GM18526 (cell line): Measurements from ENCODE around the gene SLC35F3.

Experiments used
- POLR2A ChIP-seq: IDR thresholded peaks from 3 replicates; pipeline ENCODE4 v1.6.1; 2011; ENCODE audit not compliant: insufficient read length; ENCODE audit errors: extremely low read depth

The SLC35F3 gene

GRCh38 chr1:233904633-233905415, at the start of gene SLC35F3:
Gene SLC35F3, plus strand, starts transcription at chr1:233904676.
- TF ChIP-seq POLR2A: no peak

DNA sequence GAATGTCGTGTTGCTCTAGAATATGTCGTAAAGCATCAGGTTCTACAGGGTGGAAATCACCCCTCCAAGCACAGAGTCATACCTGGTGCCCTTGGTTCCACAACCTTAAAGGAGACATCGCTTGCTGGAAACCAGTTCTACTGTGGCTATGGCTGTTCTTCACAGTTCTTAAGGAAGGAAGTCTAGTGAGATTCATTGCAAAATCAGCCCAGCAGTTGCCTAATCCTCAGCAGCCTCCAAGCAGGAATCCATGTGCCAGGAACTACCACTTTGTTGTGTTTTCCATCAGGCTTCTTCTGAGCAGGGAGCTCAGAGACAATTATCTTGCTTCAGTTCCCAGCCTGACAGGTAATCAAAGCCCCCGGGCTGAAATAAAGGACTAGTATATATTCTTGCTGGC, 45.0 kb upstream of the SLC35F3 start:
- no peak for TF ChIP-seq POLR2A

GRCh38 chr1:233863901-233864545, 40.5 kb upstream of the SLC35F3 start:
- no peak for TF ChIP-seq POLR2A

DNA sequence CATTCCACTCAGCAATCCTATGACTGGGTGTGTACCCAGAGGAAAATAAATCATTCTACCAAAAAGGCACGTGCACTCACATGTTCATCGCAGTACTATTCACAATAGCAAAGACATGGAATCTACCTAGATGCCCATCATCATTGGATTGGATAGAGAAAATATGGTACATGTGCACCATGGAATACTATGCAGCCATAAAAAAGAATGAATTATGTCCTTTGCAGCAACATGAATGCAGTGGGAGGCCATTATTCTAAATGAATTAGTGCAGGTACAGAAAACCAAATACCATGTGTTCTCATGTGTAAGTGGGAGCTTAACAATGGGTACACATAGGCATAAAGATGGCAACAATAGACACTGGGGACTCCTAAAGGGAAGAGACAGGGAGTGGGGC, 39.9 kb upstream of the SLC35F3 start:
- no peak for TF ChIP-seq POLR2A

DNA sequence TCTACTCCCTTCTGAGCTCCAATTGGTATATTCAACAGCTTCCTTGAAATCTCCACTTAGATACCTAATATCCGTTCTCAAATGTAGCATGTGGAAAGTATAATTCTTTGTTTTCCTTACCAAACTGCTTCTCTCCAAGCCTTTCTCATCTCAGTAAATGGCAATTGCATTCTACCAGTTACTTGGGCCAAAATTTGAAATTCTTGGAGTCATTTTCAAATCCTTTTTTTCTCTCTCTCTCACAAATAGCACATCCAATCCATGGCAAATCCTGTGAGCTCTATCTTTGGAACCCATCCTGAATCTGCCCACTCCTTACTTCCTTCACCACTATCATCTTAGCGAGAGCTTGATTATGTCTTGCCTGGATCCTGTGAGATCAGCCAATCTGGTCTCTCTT, 39.3 kb upstream of the SLC35F3 start:
- no peak for TF ChIP-seq POLR2A

DNA sequence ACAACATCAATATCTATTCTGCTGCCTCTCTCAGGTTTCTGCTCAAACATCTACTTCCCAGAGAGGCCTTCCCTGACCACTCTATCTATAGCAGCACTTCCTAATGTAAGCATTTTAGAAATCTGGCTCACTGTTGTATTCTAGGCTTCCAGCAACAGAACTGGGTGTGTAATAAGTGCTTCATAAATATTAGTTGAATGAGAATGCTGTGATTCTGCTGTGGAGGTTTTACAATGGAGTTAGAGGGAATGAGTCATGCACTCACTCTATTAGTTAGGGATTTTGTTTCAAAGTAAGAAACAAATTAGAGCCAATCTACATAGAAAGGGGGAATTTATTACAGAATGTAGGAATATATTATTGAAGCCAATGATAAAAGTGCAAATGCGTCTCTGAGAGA, 38.6 kb upstream of the SLC35F3 start:
- TF ChIP-seq POLR2A: no peak

DNA sequence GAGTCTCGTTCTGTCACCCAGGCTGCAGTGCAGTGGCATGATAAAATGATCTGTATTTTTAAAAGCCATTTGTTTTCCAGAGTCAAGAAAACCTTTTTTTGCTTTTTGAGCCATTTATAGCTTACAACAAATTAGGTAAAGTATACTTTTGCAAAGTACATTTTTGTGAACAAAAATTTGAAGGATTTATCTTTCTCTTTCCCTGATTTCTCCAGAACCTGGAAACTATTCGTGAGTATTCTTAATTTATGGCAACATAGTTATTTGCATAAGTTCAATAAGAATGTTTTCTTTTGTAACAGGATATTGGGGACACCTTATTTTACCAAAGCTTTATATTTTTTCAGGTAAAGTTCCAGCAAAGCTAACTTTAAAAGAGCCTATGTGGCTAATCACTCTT, 37.4 kb upstream of the SLC35F3 start:
- TF ChIP-seq POLR2A: no peak

- no peak for TF ChIP-seq POLR2A
These were observed 36.0 kb upstream of the SLC35F3 start for GRCh38 chr1:233868461-233868860.

DNA sequence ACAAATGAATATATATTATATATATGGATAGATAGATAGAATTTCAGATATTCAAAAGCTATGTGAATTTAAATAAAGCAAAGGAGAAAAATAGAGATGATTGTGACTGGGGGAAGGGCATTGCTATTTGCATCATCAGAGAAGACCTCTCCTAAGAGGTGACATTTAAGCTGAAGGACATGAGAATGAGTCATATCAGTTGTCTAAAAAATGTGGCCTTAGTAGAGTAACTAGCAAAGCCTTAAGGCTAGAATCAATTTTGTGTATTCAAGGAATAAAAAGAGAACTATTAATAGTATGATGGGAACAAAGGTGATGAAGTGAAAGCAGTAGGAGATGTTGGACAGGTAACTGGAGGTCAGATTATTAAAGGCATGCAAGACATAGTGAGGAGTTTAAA, 34.8 kb upstream of the SLC35F3 start:
- TF ChIP-seq POLR2A: no peak

GRCh38 chr1:233873666-233874065, 30.8 kb upstream of the SLC35F3 start:
- TF ChIP-seq POLR2A: no peak

GRCh38 chr1:233879841-233880240, 24.6 kb upstream of the SLC35F3 start:
- no peak for TF ChIP-seq POLR2A

DNA sequence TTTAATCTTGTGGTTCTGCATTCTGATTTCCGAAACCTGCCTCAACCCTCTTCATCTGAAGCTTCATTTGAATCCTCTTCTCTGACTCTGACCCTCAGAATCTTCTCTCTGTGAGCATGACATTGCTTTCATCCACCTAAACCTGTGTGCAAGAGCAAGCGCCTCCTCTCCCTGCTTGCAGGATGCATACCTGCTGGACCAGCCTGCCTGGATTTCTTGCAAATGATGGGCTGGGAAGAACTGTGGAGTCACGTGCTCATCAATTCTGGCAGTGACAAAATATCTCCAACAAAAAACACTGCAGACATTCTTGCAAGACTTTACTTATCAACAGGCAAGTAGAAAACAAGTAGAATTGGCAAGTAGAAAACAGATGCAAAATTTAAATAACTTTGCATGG, 20.8 kb upstream of the SLC35F3 start:
- TF ChIP-seq POLR2A: no peak

DNA sequence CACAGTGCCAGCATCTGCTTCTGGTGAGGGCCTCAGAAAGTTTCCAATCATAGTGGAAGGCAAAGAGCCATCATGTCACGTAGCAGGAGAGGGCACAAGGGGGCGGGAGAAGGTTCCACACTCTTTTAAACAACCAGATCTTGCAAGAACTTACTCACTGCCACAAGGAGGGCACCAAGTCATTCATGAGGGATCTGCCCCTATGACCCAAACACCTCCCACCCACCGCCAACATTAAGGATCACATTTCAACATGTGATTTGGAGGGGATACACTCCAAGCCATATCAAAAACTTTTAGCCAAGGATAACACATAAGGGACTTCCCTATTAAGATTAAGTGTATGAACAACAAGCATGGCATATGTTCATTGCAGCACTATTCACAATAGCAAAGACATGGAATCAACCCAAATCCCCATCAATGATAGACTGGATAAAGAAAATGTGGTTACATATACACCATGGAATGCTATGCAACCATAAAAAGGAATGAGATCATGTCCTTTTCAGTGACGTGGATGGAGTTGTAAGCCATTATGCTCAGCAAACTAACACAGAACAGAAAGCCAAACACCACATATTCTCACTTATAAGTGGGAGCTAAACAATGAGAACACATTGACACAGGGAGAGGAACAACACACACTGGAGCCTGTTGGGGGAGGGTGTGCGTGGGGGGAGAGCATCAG, 19.9 kb upstream of the SLC35F3 start:
- TF ChIP-seq POLR2A: no peak

DNA sequence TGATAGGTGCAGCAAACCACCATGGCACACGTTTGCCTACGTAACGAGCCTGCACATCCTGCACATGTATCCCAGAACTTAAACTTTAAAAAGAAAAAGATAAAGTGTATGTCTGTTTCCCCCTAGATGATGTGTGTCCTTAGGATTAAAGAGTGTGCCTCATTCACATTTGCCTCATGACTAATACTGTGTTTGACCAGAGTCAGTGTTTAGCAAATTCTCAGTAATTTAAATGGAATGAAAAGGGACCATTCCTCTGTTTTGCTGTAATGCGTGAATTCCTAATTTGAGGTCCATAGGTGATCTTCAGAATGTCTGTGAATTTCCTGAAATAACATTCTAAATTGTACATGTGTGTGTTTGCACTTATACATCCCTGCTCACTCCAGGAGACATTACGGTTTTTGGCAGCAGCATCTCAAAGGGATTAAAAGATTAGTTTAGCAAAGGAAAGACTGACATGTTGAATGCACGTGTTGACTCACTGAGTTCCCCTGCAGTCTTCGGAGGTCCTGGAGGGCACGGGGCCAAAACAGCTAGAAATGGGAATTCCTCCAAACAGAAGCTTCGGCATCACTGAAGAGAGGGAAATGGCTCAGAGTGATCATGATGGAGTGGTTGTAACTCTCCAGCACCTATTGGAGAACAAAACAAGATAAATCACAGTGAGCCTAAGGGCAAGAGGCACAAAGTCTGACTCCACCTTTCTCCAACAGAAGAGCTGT, 19.1 kb upstream of the SLC35F3 start:
- TF ChIP-seq POLR2A: no peak

GRCh38 chr1:233897325-233898162, 6.9 kb upstream of the SLC35F3 start:
- no peak for TF ChIP-seq POLR2A
